ENCODE results near the gene IFNL3.
"Not testable (repeated sequence)": the region's sequence is repeated elsewhere in the genome, so short reads cannot be mapped to it uniquely, and the experiment has no call there.

Gene IFNL3

GRCh38 chr19:39252458-39252857, 7.7 kb upstream of the IFNL3 start:
- DNase-seq, result no peak

GRCh38 chr19:39251846-39252245, 7.0 kb upstream of the IFNL3 start:
- DNase-seq, result no peak

GRCh38 chr19:39251081-39251480, 6.3 kb upstream of the IFNL3 start:
- no peak for DNase-seq

- DNase-seq, result no peak
Measured at GRCh38 chr19:39248806-39249205, 4.0 kb upstream of the IFNL3 start, which contains the start of gene IFNL4. IFNL4 (minus strand) TSS chr19:39248856.

- DNase-seq, result no peak
Measured at GRCh38 chr19:39247701-39248664, 3.2 kb upstream of the IFNL3 start.

GRCh38 chr19:39246951-39247669, 2.3 kb upstream of the IFNL3 start:
- peak; percentile 62 for DNase-seq

GRCh38 chr19:39245166-39245565, 360 bp upstream of the IFNL3 start:
- not testable (repeated sequence) for DNase-seq

- not testable (repeated sequence) for DNase-seq
Measured at GRCh38 chr19:39243741-39244140, 1.1 kb downstream of the IFNL3 start.

GRCh38 chr19:39240421-39240820, 4.4 kb downstream of the IFNL3 start:
- no peak for DNase-seq

- no peak for DNase-seq
Measured at GRCh38 chr19:39238944-39239343, 5.9 kb downstream of the IFNL3 start.

- DNase-seq, result no peak
Measured at GRCh38 chr19:39238209-39238608, 6.6 kb downstream of the IFNL3 start.

GRCh38 chr19:39237200-39238184, 7.3 kb downstream of the IFNL3 start:
- DNase-seq, result peak; percentile 67

GRCh38 chr19:39236527-39236926, 8.3 kb downstream of the IFNL3 start:
- DNase-seq, result peak; percentile 41

GRCh38 chr19:39232708-39233107, 12.1 kb downstream of the IFNL3 start:
- no peak for DNase-seq

- no peak for DNase-seq
Measured at GRCh38 chr19:39230096-39230764, 14.6 kb downstream of the IFNL3 start.

- DNase-seq, result no peak
Measured at GRCh38 chr19:39224910-39225309, 19.9 kb downstream of the IFNL3 start.

GRCh38 chr19:39223703-39224279, 21.0 kb downstream of the IFNL3 start:
- DNase-seq, result no peak

- not testable (repeated sequence) for DNase-seq
Measured at GRCh38 chr19:39219108-39219507, 25.7 kb downstream of the IFNL3 start.

GRCh38 chr19:39218230-39219007, 26.4 kb downstream of the IFNL3 start:
- no peak for DNase-seq

- no peak for DNase-seq
Measured at GRCh38 chr19:39217094-39217493, 27.7 kb downstream of the IFNL3 start.

GRCh38 chr19:39215323-39215722, 29.5 kb downstream of the IFNL3 start:
- not testable (repeated sequence) for DNase-seq
